NCI-H2196 (cell line): ENCODE measurements around the gene ARHGAP15.
"Not testable (repeated sequence)": the region's sequence is repeated elsewhere in the genome, so short reads cannot be mapped to it uniquely, and the experiment has no call there.

Experiments used
- DNase-seq: peaks from one replicate; lab custom pipeline; 2025; ENCODE audit not compliant: unreplicated experiment; lab: John Stamatoyannopoulos, UW

The ARHGAP15 gene

GRCh38 chr2:143128681-143129580, at the start of gene ARHGAP15:
Gene ARHGAP15 (plus strand): TSS chr2:143129419.
- no peak for DNase-seq

DNA sequence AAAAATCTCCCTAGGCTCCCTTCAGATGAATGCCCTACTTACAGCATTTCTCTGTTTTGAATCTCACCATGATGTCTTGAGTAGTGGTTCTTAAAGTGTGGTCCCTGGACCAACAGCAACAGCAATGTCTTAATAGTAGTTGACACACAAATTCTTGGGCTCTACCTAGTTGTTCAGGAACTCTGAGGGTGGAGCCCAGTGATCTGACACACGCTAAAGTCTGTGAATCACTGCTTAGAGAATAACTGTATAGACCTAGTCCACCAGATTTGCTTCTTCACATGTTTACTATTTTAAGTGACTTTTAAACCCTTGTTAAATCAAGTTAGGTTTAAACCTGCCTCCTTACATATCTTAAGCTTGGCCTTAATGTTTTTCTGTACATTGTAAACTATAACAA, 47.6 kb upstream of the ARHGAP15 start:
- DNase-seq, result no peak

- DNase-seq, result no peak
These were observed 45.6 kb upstream of the ARHGAP15 start for GRCh38 chr2:143083636-143084035.

DNA sequence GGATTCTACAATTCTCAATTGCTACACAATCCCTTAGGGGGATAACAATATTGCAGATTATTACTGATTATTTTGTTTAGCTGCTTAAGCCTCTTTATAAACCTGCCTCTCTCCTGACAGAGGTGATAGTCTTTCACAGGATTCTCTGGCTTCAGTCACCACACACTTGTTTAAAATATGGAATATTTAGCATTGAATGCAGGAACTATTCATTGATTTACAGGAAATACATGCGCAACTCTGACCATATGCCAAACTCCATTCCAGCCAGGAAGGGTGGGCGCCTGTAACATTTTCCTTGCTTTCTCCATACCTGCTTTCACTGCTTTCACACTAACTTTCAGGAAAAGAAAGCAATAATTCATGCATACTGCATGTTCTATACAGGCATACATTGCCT, 44.8 kb upstream of the ARHGAP15 start:
- DNase-seq, result no peak

DNA sequence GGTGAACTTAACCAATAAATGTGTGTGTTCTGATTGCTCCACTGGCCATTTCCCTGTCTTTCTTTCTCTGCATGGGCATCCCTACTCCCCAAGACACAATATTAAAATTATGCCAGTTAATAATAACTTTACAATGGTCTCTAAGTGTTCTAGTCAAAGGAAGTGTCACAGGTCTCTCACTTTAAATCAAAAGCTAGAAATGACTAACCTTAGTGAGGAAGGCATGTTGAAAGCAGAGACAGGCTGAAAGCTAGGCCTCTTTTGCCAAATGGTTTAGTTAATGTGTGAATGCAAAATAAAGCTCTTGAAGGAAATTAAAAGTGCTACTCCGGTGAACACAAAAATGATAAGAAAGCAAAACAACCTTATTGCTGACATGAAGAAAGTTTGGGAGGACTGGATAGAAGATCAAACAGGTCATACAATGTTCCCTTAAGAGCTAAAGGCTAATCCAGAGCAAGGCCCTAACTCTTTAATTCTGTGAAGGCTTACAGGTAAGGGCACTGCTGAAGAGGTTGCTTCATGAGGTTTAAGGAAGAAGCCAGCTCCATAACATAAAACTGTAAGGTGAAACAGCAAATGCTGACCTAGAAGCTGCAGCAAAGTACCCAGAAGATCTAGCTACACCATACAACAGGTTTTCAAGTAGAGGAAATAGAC, 44.0 kb upstream of the ARHGAP15 start:
- DNase-seq, result no peak

GRCh38 chr2:143087033-143087432, 42.2 kb upstream of the ARHGAP15 start:
- no peak for DNase-seq

DNA sequence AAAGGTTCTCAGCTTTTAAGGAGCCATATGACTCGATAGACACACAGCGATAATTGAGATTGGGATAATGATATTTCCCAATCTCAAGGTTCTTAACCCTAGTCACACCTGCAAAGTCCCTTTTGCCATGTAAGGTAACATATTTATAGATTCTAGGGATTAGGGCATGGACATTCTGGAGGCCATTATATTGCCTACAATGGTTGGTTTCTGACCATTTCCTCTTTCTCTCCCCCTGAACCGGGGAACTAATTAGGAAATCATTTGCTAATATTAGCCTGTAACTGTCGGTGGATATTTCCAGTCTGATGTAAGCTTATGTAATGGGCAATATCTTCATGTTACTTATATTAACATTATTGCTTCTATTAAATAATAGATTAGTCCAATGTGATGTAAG, 40.8 kb upstream of the ARHGAP15 start:
- DNase-seq, result no peak

DNA sequence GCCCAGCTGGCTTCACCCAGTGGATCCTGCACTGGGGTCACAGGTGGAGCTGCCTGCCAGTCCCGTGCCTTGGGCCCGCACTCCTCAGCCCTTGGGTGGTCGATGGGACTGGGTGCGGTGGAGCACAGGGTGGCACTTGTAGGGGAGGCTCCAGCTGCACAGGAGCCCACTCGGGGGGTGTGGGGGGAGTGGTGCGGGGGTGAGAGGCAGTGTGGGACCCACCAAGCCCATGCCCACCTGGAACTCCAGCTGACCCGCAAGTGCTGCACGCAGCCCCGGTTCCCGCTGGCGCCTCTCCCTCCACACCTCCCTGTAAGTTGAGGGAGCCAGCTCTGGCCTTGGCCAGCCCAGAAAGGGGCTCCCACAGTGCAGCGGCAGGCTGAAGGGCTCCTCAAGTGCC, 39.7 kb upstream of the ARHGAP15 start:
- DNase-seq, result not testable (repeated sequence)

GRCh38 chr2:143110758-143111428, 18.3 kb upstream of the ARHGAP15 start:
- peak; percentile 76 for DNase-seq

DNA sequence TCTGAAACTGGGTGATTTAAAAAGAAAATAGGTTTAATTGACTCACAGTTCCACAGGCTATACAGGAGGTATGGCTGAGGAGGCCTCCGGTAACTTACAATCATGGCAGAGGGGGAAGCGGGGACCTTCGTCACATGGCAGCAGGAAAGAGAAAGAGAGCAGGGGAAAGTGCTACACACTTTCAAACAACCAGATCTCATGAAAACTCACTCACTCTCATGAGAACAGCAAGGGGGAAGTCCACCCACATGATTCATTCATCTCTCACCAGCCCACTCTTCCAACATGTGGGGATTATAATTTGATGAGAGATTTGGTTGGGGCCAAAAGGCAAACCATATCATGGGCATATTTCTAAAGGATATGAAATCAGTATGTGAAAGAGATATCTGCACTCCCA, 12.0 kb upstream of the ARHGAP15 start:
- DNase-seq, result no peak

DNA sequence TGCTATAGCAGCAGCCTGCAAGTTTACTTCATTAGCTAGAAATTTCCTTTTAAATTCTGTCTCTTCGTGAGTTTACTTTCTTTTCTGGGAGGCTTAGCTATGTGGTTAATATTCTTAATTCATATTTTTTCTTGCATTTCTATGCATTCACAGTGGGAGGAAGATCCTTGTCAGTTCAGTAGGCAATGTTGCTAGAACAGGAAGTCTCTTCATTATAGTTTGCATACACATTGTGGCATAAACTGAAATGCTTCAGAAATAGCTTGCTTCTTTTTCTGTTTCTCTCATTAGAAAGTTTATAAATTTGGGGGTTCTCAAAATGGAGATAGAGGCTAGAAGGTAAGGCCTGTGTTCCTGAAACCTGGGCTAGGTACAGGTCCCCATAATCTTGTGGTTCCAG, 8.1 kb upstream of the ARHGAP15 start:
- no peak for DNase-seq

GRCh38 chr2:143121957-143122356, 7.3 kb upstream of the ARHGAP15 start:
- no peak for DNase-seq

GRCh38 chr2:143123911-143124310, 5.3 kb upstream of the ARHGAP15 start:
- DNase-seq, result no peak

DNA sequence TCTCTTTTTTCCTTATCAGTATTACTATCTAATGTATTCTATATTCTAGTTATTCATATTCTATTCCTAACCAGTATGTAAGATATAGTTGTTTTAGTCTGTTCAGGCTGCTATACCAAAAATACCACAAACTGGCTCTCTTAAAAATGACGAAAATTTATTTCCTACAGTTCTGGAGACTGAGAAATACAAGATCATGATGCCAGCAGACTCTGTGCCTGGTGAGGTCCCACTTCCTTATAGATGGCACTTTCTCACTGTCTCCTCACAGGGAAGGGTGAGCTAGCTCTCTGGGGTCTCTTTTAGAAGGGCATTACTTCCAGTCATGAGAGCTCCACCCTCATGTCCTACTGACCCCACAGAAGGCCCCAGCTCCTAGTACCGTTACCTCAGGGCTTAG, 4.8 kb upstream of the ARHGAP15 start:
- DNase-seq, result no peak

GRCh38 chr2:143125717-143126116, 3.5 kb upstream of the ARHGAP15 start:
- no peak for DNase-seq

DNA sequence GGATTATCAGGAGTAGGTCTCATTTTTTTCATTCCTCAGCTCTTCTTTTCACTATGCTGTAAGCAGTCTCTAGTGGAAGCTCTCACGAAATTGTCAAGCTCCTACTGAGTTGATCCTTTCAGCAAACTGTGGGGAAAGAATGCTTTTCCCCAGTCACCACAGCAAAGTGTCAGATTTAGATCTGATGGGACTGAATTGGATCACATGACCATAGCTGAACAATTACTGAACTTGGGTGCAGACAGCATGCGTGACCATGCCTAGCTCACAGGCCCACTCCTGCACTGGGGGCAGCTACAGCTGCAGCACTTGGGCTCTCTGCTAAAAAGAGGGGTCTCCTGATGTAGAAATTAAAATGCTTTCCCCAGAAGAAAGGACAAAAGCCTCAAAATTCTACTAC, 3.1 kb downstream of the ARHGAP15 start:
- no peak for DNase-seq

DNA sequence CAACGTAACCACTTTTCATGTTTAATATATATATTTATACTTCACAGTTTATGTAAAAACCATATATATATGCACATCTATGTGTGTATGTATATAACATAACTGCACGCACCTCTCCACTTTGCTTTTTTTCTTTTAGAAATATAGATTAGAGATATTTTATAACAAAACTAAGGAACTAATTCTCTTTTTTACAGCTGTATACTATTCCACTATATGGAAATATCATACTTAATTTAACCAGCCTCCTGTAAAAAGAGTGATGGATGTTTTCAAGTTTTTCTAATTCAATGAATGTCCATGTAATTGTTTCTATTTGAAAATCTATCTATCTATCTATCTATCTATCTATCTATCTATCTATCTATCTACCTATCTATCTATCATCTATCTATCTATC, 4.6 kb downstream of the ARHGAP15 start:
- no peak for DNase-seq

DNA sequence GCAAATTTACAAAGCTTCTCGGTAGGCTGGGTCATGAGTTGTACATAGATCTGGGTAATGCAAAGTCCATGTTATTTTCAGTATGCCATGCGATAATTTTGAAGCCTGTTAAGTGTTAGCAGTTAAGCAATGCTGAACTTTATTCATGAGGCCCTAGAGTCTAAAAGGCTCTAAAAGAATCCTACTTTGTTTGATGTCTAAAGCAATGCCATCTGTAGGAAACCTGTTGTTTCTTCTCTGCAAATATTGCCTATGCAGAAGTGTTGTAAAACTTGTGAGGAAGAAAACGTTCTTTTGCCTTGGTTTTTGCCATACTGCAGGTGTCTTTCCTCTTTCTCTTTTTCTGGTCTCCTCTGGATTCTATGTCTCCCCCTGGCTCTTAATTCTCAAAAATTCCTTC, 9.1 kb downstream of the ARHGAP15 start:
- DNase-seq, result no peak

- DNase-seq, result no peak
These were observed 10.7 kb downstream of the ARHGAP15 start for GRCh38 chr2:143139835-143140393.

DNA sequence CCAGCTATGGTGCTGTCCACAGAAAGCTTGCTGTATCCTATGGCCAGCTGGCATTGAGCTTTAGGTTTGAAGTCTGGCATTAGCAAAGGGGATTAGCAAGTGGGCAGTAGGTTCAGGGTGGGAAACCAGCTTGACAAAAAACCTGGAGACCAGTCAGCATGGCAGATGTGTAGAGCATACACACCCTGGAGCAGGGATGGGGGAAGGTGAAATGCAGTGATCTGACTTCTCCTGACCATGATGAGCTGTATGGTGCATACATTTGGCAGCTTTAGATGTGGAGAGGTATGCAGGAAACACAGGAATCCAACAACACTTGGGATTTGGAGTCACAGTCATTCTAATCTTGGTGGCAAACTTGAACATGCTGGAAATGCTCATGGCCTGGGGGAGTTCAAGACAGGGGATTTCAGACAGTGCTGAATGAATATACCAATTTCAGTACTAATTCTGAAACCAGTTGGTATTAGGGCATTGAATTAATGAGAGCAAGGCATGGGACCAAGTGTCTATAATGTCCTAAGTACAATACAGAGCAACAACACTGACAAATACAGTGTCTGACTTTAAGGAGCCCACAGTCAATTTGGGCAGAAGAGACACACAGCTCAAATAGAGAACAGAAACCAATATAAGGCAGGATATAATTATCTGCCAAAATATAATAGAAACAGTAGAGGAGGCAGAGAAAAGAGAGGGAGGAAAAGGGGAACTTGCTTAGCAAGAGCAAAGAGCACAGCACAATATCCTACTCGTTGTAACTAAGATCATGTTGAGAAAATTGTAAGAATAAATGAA, 11.8 kb downstream of the ARHGAP15 start:
- DNase-seq, result no peak

DNA sequence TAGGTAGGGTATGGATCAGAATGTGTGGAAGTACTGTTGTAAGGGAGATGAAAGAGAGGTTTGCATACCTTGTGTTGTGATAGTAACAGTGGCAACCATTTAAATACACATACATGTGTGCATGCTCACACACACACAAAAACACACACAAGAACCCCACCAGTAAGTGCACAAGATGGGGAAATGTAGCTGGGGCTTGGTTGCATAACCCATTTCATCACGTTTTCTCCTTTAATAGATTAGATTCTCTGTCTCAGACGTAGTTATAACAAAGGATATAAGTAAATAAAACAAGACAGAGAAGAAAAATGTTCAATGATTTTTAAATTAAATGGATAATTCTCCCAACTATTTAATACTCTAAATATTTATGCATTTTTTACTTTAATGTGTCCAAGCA, 13.4 kb downstream of the ARHGAP15 start:
- DNase-seq, result no peak
